RWPE2 (cell line): ENCODE data around the gene BDNF.

Source experiments
- ATAC-seq: fragments of 200-7000 bp; cut with Tn5 transposase; 3 replicates; pipeline ENCODE4 v1.9.1; 2021; ENCODE audit warnings: low read depth
- DNase-seq: peaks from one replicate; pipeline ENCODE4 v3.0.0-alpha.2; 2020; ENCODE audit warnings: low spot score
- H3K27ac ChIP-seq: fragments of 450-650 bp; 2 replicates; pipeline ENCODE4 v1.5.1; 2017; ENCODE audit warnings: mild to moderate bottlenecking; ENCODE audit not compliant: poor library complexity, severe bottlenecking
- H3K27me3 ChIP-seq: fragments of 250-450 bp; sonication (Bioruptor Pico); 2 replicates; pipeline ENCODE4 v1.5.1; 2021; ENCODE audit warnings: mild to moderate bottlenecking, moderate library complexity; ENCODE audit not compliant: insufficient read depth, poor library complexity, severe bottlenecking
- H3K36me3 ChIP-seq: fragments of 250-450 bp; sonication (Bioruptor Pico); 2 replicates; pipeline ENCODE4 v1.5.1; 2020; ENCODE audit warnings: low read depth, mild to moderate bottlenecking, moderate library complexity
- H3K4me1 ChIP-seq: fragments of 250-450 bp; sonication (Bioruptor Pico); 2 replicates; pipeline ENCODE4 v1.5.1; 2021; ENCODE audit warnings: mild to moderate bottlenecking, moderate library complexity; ENCODE audit not compliant: insufficient read depth, poor library complexity, severe bottlenecking
- H3K4me3 ChIP-seq: fragments of 250-450 bp; sonication (Bioruptor Pico); 2 replicates; pipeline ENCODE4 v1.5.1; 2021; ENCODE audit warnings: mild to moderate bottlenecking, moderate library complexity; ENCODE audit not compliant: severe bottlenecking
- H3K9me3 ChIP-seq: fragments of 250-450 bp; sonication (Bioruptor Pico); 2 replicates; pipeline ENCODE4 v1.5.1; 2021; ENCODE audit warnings: mild to moderate bottlenecking, moderate library complexity; ENCODE audit not compliant: severe bottlenecking
- TF ChIP-seq, protein P1 (sequence below): fragments of 450-650 bp; IDR thresholded peaks from one replicate; pipeline ENCODE4 v1.5.1; 2017; ENCODE audit warnings: mild to moderate bottlenecking, moderate library complexity; ENCODE audit not compliant: poor library complexity, severe bottlenecking

Gene BDNF

DNA sequence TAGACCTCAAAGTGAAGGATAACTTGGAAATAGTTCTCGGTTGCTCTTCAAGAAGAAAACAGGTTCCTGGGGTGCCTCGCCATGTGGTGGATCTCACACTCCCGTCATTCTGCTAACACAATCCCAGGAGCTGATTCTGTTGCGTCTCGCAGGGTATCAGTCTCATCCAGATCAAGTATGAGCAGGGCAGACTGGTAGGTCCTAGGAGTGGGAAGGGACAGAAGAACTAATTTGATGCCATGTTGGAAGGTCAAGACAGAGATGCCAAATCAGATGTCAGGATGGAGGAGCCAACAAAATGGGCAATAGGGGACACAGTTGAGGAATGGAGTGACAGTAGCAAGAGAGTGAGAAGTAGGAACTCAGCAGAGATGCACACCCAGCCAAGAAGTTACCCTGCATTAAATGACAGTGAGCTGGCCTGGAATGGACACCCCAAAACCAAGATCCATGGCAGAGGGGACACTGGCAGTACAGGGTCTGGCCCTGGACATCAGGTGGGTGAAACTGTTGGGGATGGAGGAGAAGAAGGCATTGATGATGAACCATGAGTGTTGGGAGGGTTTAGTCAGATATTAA lies 76.2 kb downstream of the BDNF start:
- Histone ChIP-seq H3K4me3 (no peak overlapping the region), H3K27me3 (no peaks in the 10 kb centered on the region), H3K27ac (no peak overlapping the region), H3K36me3 (no peaks in the 10 kb centered on the region), H3K9me3 (no peaks in the 10 kb centered on the region), H3K4me1 (no peaks in the 10 kb centered on the region)
- no peak for ATAC-seq
- DNase-seq: no peak
- TF ChIP-seq, protein P1, sequence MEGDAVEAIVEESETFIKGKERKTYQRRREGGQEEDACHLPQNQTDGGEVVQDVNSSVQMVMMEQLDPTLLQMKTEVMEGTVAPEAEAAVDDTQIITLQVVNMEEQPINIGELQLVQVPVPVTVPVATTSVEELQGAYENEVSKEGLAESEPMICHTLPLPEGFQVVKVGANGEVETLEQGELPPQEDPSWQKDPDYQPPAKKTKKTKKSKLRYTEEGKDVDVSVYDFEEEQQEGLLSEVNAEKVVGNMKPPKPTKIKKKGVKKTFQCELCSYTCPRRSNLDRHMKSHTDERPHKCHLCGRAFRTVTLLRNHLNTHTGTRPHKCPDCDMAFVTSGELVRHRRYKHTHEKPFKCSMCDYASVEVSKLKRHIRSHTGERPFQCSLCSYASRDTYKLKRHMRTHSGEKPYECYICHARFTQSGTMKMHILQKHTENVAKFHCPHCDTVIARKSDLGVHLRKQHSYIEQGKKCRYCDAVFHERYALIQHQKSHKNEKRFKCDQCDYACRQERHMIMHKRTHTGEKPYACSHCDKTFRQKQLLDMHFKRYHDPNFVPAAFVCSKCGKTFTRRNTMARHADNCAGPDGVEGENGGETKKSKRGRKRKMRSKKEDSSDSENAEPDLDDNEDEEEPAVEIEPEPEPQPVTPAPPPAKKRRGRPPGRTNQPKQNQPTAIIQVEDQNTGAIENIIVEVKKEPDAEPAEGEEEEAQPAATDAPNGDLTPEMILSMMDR: no peak

DNA sequence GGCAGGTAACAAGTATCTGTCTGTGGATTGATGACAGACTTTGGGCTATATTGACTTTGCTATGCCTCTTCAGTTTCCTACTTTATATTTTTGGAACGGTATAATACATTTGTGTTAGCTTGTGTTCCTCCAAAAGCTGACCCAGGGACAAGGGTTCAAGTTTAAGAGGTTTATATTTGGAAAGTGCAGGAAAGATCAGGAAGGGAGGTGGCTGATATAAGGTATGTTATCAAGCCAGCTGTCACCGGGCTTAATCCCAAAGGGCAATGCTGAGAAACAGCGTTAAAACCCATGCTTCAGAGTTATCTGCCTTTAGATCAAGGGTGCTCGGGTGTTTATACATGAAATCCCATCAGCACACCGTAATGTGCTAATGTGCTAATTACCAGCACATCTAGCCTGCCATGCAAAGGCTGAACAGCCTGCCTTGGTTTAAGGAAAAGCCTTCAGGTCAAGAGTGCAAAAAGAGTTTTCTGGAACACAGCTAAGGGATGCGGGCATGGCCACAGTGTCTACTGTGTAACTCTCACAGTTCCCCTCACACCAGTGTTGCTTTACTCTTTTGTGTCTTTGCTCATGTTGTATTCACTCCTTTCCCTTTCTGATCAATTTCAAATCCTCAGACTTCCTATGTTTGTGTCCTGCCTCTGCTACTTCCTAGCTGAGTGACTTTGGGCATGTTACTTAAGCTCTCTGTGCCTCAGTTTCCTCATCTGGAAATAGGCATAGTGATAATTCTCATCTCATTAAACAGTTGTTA lies 77.5 kb downstream of the BDNF start:
- TF ChIP-seq, protein P1: no peak
- Histone ChIP-seq H3K27ac (no peak overlapping the region), H3K36me3 (no peaks in the 10 kb centered on the region), H3K4me1 (no peaks in the 10 kb centered on the region), H3K27me3 (no peaks in the 10 kb centered on the region), H3K9me3 (no peaks in the 10 kb centered on the region), H3K4me3 (no peak overlapping the region)
- ATAC-seq (no peak), DNase-seq (no peak)

DNA sequence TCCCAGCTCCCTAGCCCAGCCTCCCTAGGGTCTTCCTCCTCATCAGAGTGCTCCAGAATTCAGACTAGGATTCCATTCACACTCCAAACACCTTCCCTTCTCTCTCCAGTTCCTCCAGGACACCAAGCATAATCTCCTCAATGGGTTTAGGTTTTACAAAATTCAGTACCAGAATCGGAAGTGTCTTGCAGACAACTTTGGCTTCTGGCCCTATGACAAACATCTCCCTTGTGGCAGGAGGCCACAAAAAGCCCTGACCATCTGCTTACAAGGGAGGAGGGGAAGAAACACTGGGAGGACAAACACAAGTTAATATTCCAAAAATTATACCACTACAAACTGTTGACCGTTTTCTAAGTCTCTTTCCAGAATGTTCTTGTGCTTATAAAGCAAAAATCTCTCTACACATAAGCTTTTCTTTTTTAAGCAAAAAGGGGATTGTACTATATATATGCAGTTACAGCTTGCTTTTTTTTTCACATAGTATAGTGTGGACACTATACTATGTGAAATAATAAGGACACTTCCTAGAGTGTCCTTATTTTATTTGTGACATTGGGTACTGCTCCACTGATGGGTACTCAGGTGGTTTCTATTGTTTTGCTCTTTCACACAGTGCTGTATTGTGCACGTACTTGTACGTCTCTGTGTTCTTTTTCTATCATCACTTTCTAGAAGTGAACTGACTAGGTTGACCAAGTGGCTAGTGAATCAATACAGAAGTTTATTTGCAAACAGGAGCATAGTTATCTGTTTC lies 78.7 kb downstream of the BDNF start:
- no peak for DNase-seq
- Histone ChIP-seq H3K36me3 (no peaks in the 10 kb centered on the region), H3K4me1 (no peaks in the 10 kb centered on the region), H3K4me3 (no peak overlapping the region), H3K27ac (no peak overlapping the region), H3K9me3 (no peaks in the 10 kb centered on the region), H3K27me3 (no peaks in the 10 kb centered on the region)
- TF ChIP-seq, protein P1: no peak
- no peak for ATAC-seq

DNA sequence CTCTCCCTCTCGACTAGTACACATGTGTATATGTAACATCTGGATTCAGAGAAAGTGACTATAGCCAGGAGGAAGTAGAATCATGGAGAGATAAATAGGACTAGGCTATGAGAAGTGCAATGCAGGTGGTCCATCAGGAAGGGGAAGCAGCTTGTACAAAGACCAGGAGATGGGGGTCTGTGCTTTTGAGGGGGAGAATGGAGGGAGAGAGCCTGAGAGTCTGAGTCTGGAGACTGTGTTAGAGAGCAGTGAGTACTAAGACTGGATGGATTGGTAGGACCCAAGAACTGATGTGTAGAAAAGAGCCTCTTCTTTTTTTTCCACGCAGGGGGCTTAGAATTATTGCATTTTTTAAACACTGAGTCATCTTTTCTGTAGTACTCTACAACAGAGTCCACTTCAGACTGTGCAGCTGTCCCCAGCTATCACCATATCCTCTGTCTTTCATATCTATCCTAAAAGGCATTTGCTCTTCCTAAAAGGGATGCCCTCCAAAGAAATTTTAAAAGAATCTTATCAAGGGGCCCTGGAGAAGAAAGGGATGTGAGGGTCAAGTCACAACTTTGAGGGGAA lies 80.4 kb downstream of the BDNF start:
- Histone ChIP-seq H3K4me1 (no peaks in the 10 kb centered on the region), H3K27ac (no peak overlapping the region), H3K4me3 (no peak overlapping the region), H3K36me3 (no peaks in the 10 kb centered on the region), H3K9me3 (no peaks in the 10 kb centered on the region), H3K27me3 (no peaks in the 10 kb centered on the region)
- no peak for DNase-seq
- ATAC-seq: no peak
- TF ChIP-seq, protein P1: no peak
